NCI-H524 (cell line): ENCODE results near the gene DOC2A.
"Not testable (repeated sequence)": the region's sequence is repeated elsewhere in the genome, so short reads cannot be mapped to it uniquely, and the experiment has no call there.

Source experiments
- DNase-seq, 2 experiments: peaks; one replicate each; lab custom pipeline; 2025; lab: John Stamatoyannopoulos, UW

DOC2A gene

GRCh38 chr16:30027588-30028437 is 17.0 kb upstream of the DOC2A start:
- DNase-seq, result peak; percentile 100

GRCh38 chr16:30026449-30026848 is 15.6 kb upstream of the DOC2A start:
- DNase-seq, result no peak

GRCh38 chr16:30025574-30025973 is 14.7 kb upstream of the DOC2A start:
- no peak for DNase-seq

GRCh38 chr16:30025156-30025555 is 14.3 kb upstream of the DOC2A start:
- DNase-seq, result no peak

GRCh38 chr16:30024451-30024850 is 13.6 kb upstream of the DOC2A start:
- no peak for DNase-seq

- DNase-seq, result no peak
These were observed 12.8 kb upstream of the DOC2A start for GRCh38 chr16:30023586-30023985.

- DNase-seq, result no peak
These were observed 12.1 kb upstream of the DOC2A start, which contains the start of gene C16orf92 for GRCh38 chr16:30022887-30023286. Gene C16orf92 (plus strand): TSS chr16:30023198. CDS start chr16:30023341, 143 bp downstream.

GRCh38 chr16:30018731-30019158 is 7.9 kb upstream of the DOC2A start:
- DNase-seq, result no peak

GRCh38 chr16:30017937-30018336 is 7.1 kb upstream of the DOC2A start:
- DNase-seq, result not testable (repeated sequence)

- DNase-seq, result no peak
These were observed 6.4 kb upstream of the DOC2A start for GRCh38 chr16:30017277-30017656.

GRCh38 chr16:30016555-30017276 is 5.9 kb upstream of the DOC2A start:
- DNase-seq, result no peak

GRCh38 chr16:30015450-30015849 is 4.6 kb upstream of the DOC2A start:
- not testable (repeated sequence) for DNase-seq

GRCh38 chr16:30012598-30012997 is 1.8 kb upstream of the DOC2A start:
- not testable (repeated sequence) for DNase-seq

- DNase-seq, result no peak
These were observed 1.1 kb upstream of the DOC2A start for GRCh38 chr16:30011714-30012504.

GRCh38 chr16:30009990-30010843 is 610 bp downstream of the DOC2A start:
- peak in 1 of 2 experiments; percentile 39 for DNase-seq

- no peak for DNase-seq
These were observed 1.6 kb downstream of the DOC2A start for GRCh38 chr16:30009085-30009862.

- no peak for DNase-seq
These were observed 3.4 kb downstream of the DOC2A start for GRCh38 chr16:30007378-30007895.

GRCh38 chr16:30006659-30007377 is 4.0 kb downstream of the DOC2A start:
- DNase-seq, result no peak

GRCh38 chr16:30006095-30006473 is 4.7 kb downstream of the DOC2A start:
- no peak for DNase-seq
